H1 (cell line): ENCODE data around the gene TNS4. TPM values are rescaled to one million over a fixed set of nuclear protein-coding genes. Genes with fewer than 3 reads are reported as not detected.

Experiments used
- CTCF ChIA-PET: fragments of 300-600 bp; sonication (Branson Sonifier 250); formaldehyde crosslinking; loops from one replicate; lab custom pipeline; 2021; ENCODE audit not compliant: partially characterized antibody; lab: Charles Lee
- POLR2A ChIA-PET: fragments of 300-600 bp; sonication (Branson Sonifier 250); formaldehyde crosslinking; loops from one replicate; lab custom pipeline; 2021; ENCODE audit warnings: inconsistent platforms; ENCODE audit not compliant: partially characterized antibody; lab: Charles Lee
- DNase-seq, 2 experiments: peaks; one replicate each; pipeline versions ENCODE4 v3.0.0 to v3.0.0-alpha.2; 2010 to 2022; ENCODE audit warnings: low spot score in 2 of 2, low read depth in 1 of 2, mixed read lengths in 1 of 2
- FAIRE-seq: peaks from 2 replicates; lab custom pipeline; 2011; peaks lifted over from hg19 to GRCh38; lab: Jason Lieb, UNC
- H2AFZ ChIP-seq: 2 replicates; pipeline ENCODE4 v1.8.1; 2012; ENCODE audit warnings: low read length, inconsistent platforms
- H2AK5ac ChIP-seq: 2 replicates; pipeline ENCODE4 v1.6.1; 2013; ENCODE audit warnings: low read depth, low read length
- H2BK120ac ChIP-seq: replicated peaks from 2 replicates; pipeline ENCODE3; 2013; ENCODE audit warnings: low read depth, low read length, inconsistent platforms
- H2BK12ac ChIP-seq: 2 replicates; pipeline ENCODE4 v1.6.1; 2013; ENCODE audit warnings: low read depth, low read length
- H2BK15ac ChIP-seq: 2 replicates; pipeline ENCODE4 v1.6.1; 2013; ENCODE audit warnings: low read length
- H2BK20ac ChIP-seq: 2 replicates; pipeline ENCODE4 v1.6.1; 2013; ENCODE audit warnings: low read length
- H2BK5ac ChIP-seq: 2 replicates; pipeline ENCODE4 v1.6.1; 2013; ENCODE audit warnings: low read depth, low read length
- H3K14ac ChIP-seq: 2 replicates; pipeline ENCODE4 v1.6.1; 2013; ENCODE audit warnings: inconsistent platforms; ENCODE audit not compliant: insufficient read length
- H3K18ac ChIP-seq: 2 replicates; pipeline ENCODE4 v1.6.1; 2013; ENCODE audit warnings: low read length; ENCODE audit errors: extremely low read depth
- H3K23ac ChIP-seq: 2 replicates; pipeline ENCODE4 v1.6.1; 2013; ENCODE audit warnings: inconsistent platforms; ENCODE audit not compliant: insufficient read length
- H3K23me2 ChIP-seq: 2 replicates; pipeline ENCODE4 v1.6.1; 2013; ENCODE audit warnings: low read depth, low read length
- H3K27ac ChIP-seq: 2 replicates; pipeline ENCODE4 v1.6.1; 2011; ENCODE audit warnings: low read depth, low read length, inconsistent platforms
- H3K27me3 ChIP-seq, 4 experiments: replicated peaks in 1 of 4; 1 replicate in 1 of 4; 2 replicates in 3 of 4; pipeline versions ENCODE4 v1.6.1 to v1.8.1; 2011 to 2013; ENCODE audit warnings: low read length in 3 of 4, mild to moderate bottlenecking in 3 of 4, inconsistent platforms in 2 of 4, mixed read lengths in 2 of 4, moderate library complexity in 1 of 4; ENCODE audit not compliant: control insufficient read depth in 3 of 4, insufficient read depth in 3 of 4; ENCODE audit errors: extremely low read depth in 1 of 4
- H3K36me3 ChIP-seq, 4 experiments: 2 replicates each; pipeline versions ENCODE4 v1.6.1 to v1.8.1; 2011 to 2013; ENCODE audit warnings: mild to moderate bottlenecking in 4 of 4, low read length in 3 of 4, moderate library complexity in 2 of 4, control low read depth in 1 of 4, inconsistent platforms in 1 of 4; ENCODE audit not compliant: insufficient read depth in 4 of 4, control insufficient read depth in 2 of 4
- H3K4ac ChIP-seq: replicated peaks from 2 replicates; pipeline ENCODE3; 2013; ENCODE audit warnings: low read length, low read depth, mixed read lengths, inconsistent platforms; ENCODE audit not compliant: insufficient read length
- H3K4me1 ChIP-seq, 4 experiments: replicated peaks in 1 of 4; 1 replicate in 1 of 4; 2 replicates in 3 of 4; pipeline versions ENCODE4 v1.6.1 to v1.8.1; 2011 to 2013; ENCODE audit warnings: low read length in 3 of 4, inconsistent platforms in 2 of 4, mixed read lengths in 1 of 4; ENCODE audit not compliant: insufficient read depth in 4 of 4, control insufficient read depth in 3 of 4
- H3K4me2 ChIP-seq, 2 experiments: 2 replicates each; pipeline versions ENCODE4 v1.6.1 to v1.8.1; 2011 to 2013; ENCODE audit warnings: low read depth in 2 of 2, low read length in 2 of 2, control low read depth in 1 of 2, inconsistent platforms in 1 of 2, mild to moderate bottlenecking in 1 of 2; ENCODE audit not compliant: insufficient read depth in 1 of 2
- H3K4me3 ChIP-seq, 4 experiments: fragments of 200-600, 300-600 bp in 1 of 4; sonication (generic), shearing (Covaris generic), sonication (Bioruptor Twin) in 1 of 4; 2 replicates each; pipeline versions ENCODE4 v1.5.1 to v1.8.1; 2011 to 2016; ENCODE audit warnings: low read length in 4 of 4, low read depth in 3 of 4, control low read depth in 2 of 4, inconsistent platforms in 2 of 4, mild to moderate bottlenecking in 2 of 4, mixed read lengths in 1 of 4, moderate library complexity in 1 of 4; ENCODE audit not compliant: insufficient read depth in 2 of 4; ENCODE audit errors: extremely low read depth in 1 of 4
- H3K56ac ChIP-seq: replicated peaks from 2 replicates; pipeline ENCODE3; 2013; ENCODE audit warnings: low read depth, mild to moderate bottlenecking, mixed read lengths, low read length, inconsistent platforms; ENCODE audit not compliant: insufficient read length
- H3K79me1 ChIP-seq: 2 replicates; pipeline ENCODE4 v1.6.1; 2013; ENCODE audit warnings: low read depth, low read length, control low read depth
- H3K79me2 ChIP-seq, 2 experiments: 2 replicates each; pipeline versions ENCODE4 v1.6.1 to v1.8.1; 2012 to 2013; ENCODE audit warnings: low read length in 2 of 2, mild to moderate bottlenecking in 2 of 2, inconsistent platforms in 1 of 2; ENCODE audit not compliant: insufficient read depth in 2 of 2, control insufficient read depth in 1 of 2
- H3K9ac ChIP-seq, 4 experiments: replicated peaks in 1 of 4; 1 replicate in 1 of 4; 2 replicates in 3 of 4; pipeline versions ENCODE4 v1.6.1 to v1.8.1; 2011 to 2013; ENCODE audit warnings: low read depth in 3 of 4, low read length in 3 of 4, control low read depth in 2 of 4, mild to moderate bottlenecking in 2 of 4, moderate library complexity in 2 of 4, inconsistent platforms in 1 of 4; ENCODE audit errors: extremely low read depth in 1 of 4
- H3K9me3 ChIP-seq, 2 experiments: 2 replicates each; pipeline versions ENCODE4 v1.6.1 to v1.8.1; 2012 to 2013; ENCODE audit warnings: mild to moderate bottlenecking in 2 of 2, moderate library complexity in 2 of 2, control low read depth in 1 of 2, inconsistent platforms in 1 of 2, low read depth in 1 of 2, low read length in 1 of 2, mixed read lengths in 1 of 2; ENCODE audit not compliant: insufficient read depth in 2 of 2
- H4K20me1 ChIP-seq, 2 experiments: replicated peaks in 1 of 2; 2 replicates each; pipeline versions ENCODE3 to v1.8.1; 2011 to 2013; ENCODE audit warnings: inconsistent platforms in 2 of 2, low read length in 2 of 2, mild to moderate bottlenecking in 1 of 2; ENCODE audit not compliant: insufficient read depth in 2 of 2, control insufficient read depth in 1 of 2
- H4K5ac ChIP-seq: 2 replicates; pipeline ENCODE4 v1.6.1; 2013; ENCODE audit warnings: low read length, low read depth, mixed read lengths, inconsistent platforms; ENCODE audit not compliant: insufficient read length
- H4K8ac ChIP-seq: 2 replicates; pipeline ENCODE4 v1.8.0; 2013; ENCODE audit warnings: mild to moderate bottlenecking, moderate library complexity, low read length, inconsistent platforms; ENCODE audit not compliant: insufficient read depth; ENCODE audit errors: extremely low read depth
- H4K91ac ChIP-seq: replicated peaks from 2 replicates; pipeline ENCODE3; 2013; ENCODE audit warnings: low read length, mixed read lengths, inconsistent platforms; ENCODE audit not compliant: insufficient read length
- WGBS, 2 experiments: shearing (Covaris generic) in 1 of 2; methylation state at CpG; one replicate each; pipeline versions ENCODE4 v1.1.6 to v1.1.7; 2013 to 2015; ENCODE audit warnings: low lambda C conversion rate in 2 of 2, mixed read lengths in 2 of 2, inconsistent platforms in 1 of 2, low coverage in 1 of 2, missing lambda C conversion rate in 1 of 2; ENCODE audit not compliant: insufficient replicate concordance in 2 of 2, insufficient coverage in 1 of 2, insufficient read length in 1 of 2; ENCODE audit errors: extremely low coverage in 1 of 2, missing lambda C conversion rate in 1 of 2; 5-methylcytosine and 5-hydroxymethylcytosine counted together
- polyA plus RNA-seq, 7 experiments: library from polyadenylated mRNA; depleted of rRNA in 3 of 7; stranded (reverse) in 5 of 7; unstranded in 2 of 7; fragments of >200 nt in 5 of 7; fragments of 200-250 nt in 2 of 7; gene quantifications; 1 replicate in 5 of 7; 2 replicates in 1 of 7; 4 replicates in 1 of 7; pipeline versions ENCODE4 v1.2.1 to v1.2.3, GENCODE V29; 2011 to 2013; ENCODE audit warnings: missing spikeins in 2 of 7, mixed read lengths in 2 of 7
- total RNA-seq: library from RNA; stranded (reverse); fragmentation: NEBNext Ultra II Directional; extraction: Animal tissue kit (Norgen Biotek cat#: 25700); gene quantifications from 2 replicates; pipeline ENCODE4 v1.2.1, GENCODE V29; 2021

The TNS4 gene
- total and polyA plus RNA-seq, 2 of the 8 experiments (the other 6 are each of a cell fraction or from before 2014, with no cell fraction given): 0.20 to 0.21 TPM

GRCh38 chr17:40530531-40530994, 29.1 kb upstream of the TNS4 start:
- Histone ChIP-seq H3K4me1 (peaks cover 0 to 8% (median 3%) of the 10 kb centered on the region in 4 experiments; a peak in 1 of 7 replicates), H3K23ac (no peak overlapping the region), H2BK120ac (no peak overlapping the region), H3K9ac (no peak overlapping the region), H3K56ac (no peak overlapping the region), H4K20me1 (no peaks in the 10 kb centered on the region), H2AFZ (peak overlapping the region; percentile 27; the same call in 1 of the 2 replicates), H2BK5ac (no peak overlapping the region), H3K4me3 (no peak overlapping the region), H3K4me2 (no peak overlapping the region), H3K18ac (no peak overlapping the region), H3K79me1 (no peaks in the 10 kb centered on the region), H3K23me2 (peaks cover 3% of the 10 kb centered on the region; the same call in 1 of the 2 replicates), H4K91ac (no peak overlapping the region), H3K27me3 (no peaks in the 10 kb centered on the region), H3K4ac (no peak overlapping the region), H3K27ac (no peak overlapping the region), H2BK15ac (no peak overlapping the region), H3K36me3 (no peaks in the 10 kb centered on the region), H3K9me3 (peaks cover 0 to 2% of the 10 kb centered on the region in 2 experiments; a peak in 1 of 4 replicates), H3K14ac (no peak overlapping the region), H2BK20ac (no peak overlapping the region; the same call in 1 of the 2 replicates), H2AK5ac (no peak overlapping the region), H3K79me2 (no peaks in the 10 kb centered on the region), H4K5ac (no peak overlapping the region), H2BK12ac (peak overlapping the region; percentile 30; the same call in 1 of the 2 replicates), H4K8ac (no peak overlapping the region)
- no peak for DNase-seq
- CTCF ChIA-PET: interaction anchor here (0.9 to 19.4 kb wide), 10 partner anchors 21 to 172 kb away, joined by 3 to 435 read pairs (median 28); partner anchors contain the start of genes IGFBP4 and TOP2A
- no peak for FAIRE-seq
- 77% methylated on average over 5 of the region's 5 CpGs; no CpG with 5 or more reads in 1 of the 2 experiments for WGBS, 2 experiments
- POLR2A ChIA-PET: interaction anchor here (1.5 kb wide), 1 partner anchor 98 kb away, joined by 3 read pairs; no protein-coding TSS in a partner anchor
